ENCODE results near the gene RPL11.
"Not testable (repeated sequence)": the region's sequence is repeated elsewhere in the genome, so short reads cannot be mapped to it uniquely, and the experiment has no call there.

The RPL11 gene

GRCh38 chr1:23646091-23646490 is 45.5 kb upstream of the RPL11 start:
- H4K91ac ChIP-seq (ENCODE audit: low read length): no peak overlapping the region
- H3K23ac ChIP-seq (ENCODE audit: low read length in 2 of 2): no peak overlapping the region
- no peak overlapping the region for H3K27ac ChIP-seq (ENCODE audit: low read length, poor library complexity, severe bottlenecking)
- no peak overlapping the region for H3K18ac ChIP-seq (ENCODE audit: low read depth in 1 of 2, low read length in 2 of 2)
- no peaks in the 10 kb centered on the region for H3K79me1 ChIP-seq (replicated peaks; ENCODE audit: low read length, poor library complexity, severe bottlenecking)
- H2AFZ ChIP-seq (ENCODE audit: low read depth, low read length): no peak overlapping the region
- H3K9me3 ChIP-seq (ENCODE audit: control insufficient read depth, low read length): no peaks in the 10 kb centered on the region
- DNase-seq: no peak
- peaks cover 8 to 46% of the 10 kb centered on the region in 2 experiments for H3K27me3 ChIP-seq (ENCODE audit: control insufficient read depth in 1 of 2, insufficient read depth in 1 of 2, low read length in 2 of 2)
- H3K4me3 ChIP-seq (ENCODE audit: insufficient read depth in 1 of 2, low read depth in 1 of 2, low read length in 2 of 2): no peak overlapping the region
- 92% methylated on average over 3 of the region's 4 CpGs for WGBS
- H3K4ac ChIP-seq (ENCODE audit: low read depth in 1 of 2, low read length in 2 of 2): no peak overlapping the region
- no peaks in the 10 kb centered on the region for H3K36me3 ChIP-seq (ENCODE audit: control insufficient read depth in 1 of 2, insufficient read depth in 2 of 2, low read depth in 1 of 2, low read length in 2 of 2)
- H2AK5ac ChIP-seq (ENCODE audit: low read length, severe bottlenecking): no peak overlapping the region
- no peak overlapping the region for H4K8ac ChIP-seq (ENCODE audit: low read length)
- H3K9ac ChIP-seq (ENCODE audit: low read length): no peak overlapping the region
- H2BK5ac ChIP-seq (ENCODE audit: low read depth, low read length, poor library complexity, severe bottlenecking): no peak overlapping the region
- H3K14ac ChIP-seq (ENCODE audit: low read length in 2 of 2): no peak overlapping the region
- no peak overlapping the region for H2BK120ac ChIP-seq (ENCODE audit: low read depth, low read length)
- H2BK15ac ChIP-seq (ENCODE audit: low read depth, poor library complexity, severe bottlenecking): no peak overlapping the region
- H3K4me2 ChIP-seq (ENCODE audit: low read length, poor library complexity, severe bottlenecking): no peak overlapping the region
- H3K4me1 ChIP-seq (ENCODE audit: control insufficient read depth, insufficient read depth, low read depth, low read length): no peaks in the 10 kb centered on the region
- H2BK12ac ChIP-seq (ENCODE audit: low read length in 2 of 2): no peak overlapping the region

GRCh38 chr1:23646541-23646940 is 45.1 kb upstream of the RPL11 start:
- no peak overlapping the region for H3K14ac ChIP-seq (ENCODE audit: low read length in 2 of 2)
- H3K27me3 ChIP-seq (ENCODE audit: control insufficient read depth in 1 of 2, insufficient read depth in 1 of 2, low read length in 2 of 2): peaks cover 8 to 51% of the 10 kb centered on the region in 2 experiments
- H2AK5ac ChIP-seq (ENCODE audit: low read length, severe bottlenecking): no peak overlapping the region
- H3K4me3 ChIP-seq (ENCODE audit: insufficient read depth in 1 of 2, low read depth in 1 of 2, low read length in 2 of 2): no peak overlapping the region
- H4K91ac ChIP-seq (ENCODE audit: low read length): no peak overlapping the region
- H3K4me1 ChIP-seq (ENCODE audit: control insufficient read depth, insufficient read depth, low read depth, low read length): no peaks in the 10 kb centered on the region
- no peaks in the 10 kb centered on the region for H3K79me1 ChIP-seq (replicated peaks; ENCODE audit: low read length, poor library complexity, severe bottlenecking)
- H3K18ac ChIP-seq (ENCODE audit: low read depth in 1 of 2, low read length in 2 of 2): no peak overlapping the region
- H2BK5ac ChIP-seq (ENCODE audit: low read depth, low read length, poor library complexity, severe bottlenecking): no peak overlapping the region
- H2BK12ac ChIP-seq (ENCODE audit: low read length in 2 of 2): no peak overlapping the region
- H3K27ac ChIP-seq (ENCODE audit: low read length, poor library complexity, severe bottlenecking): no peak overlapping the region
- H2AFZ ChIP-seq (ENCODE audit: low read depth, low read length): no peak overlapping the region
- H3K36me3 ChIP-seq (ENCODE audit: control insufficient read depth in 1 of 2, insufficient read depth in 2 of 2, low read depth in 1 of 2, low read length in 2 of 2): no peaks in the 10 kb centered on the region
- H3K4me2 ChIP-seq (ENCODE audit: low read length, poor library complexity, severe bottlenecking): no peak overlapping the region
- no peak overlapping the region for H3K4ac ChIP-seq (ENCODE audit: low read depth in 1 of 2, low read length in 2 of 2)
- no peaks in the 10 kb centered on the region for H3K9me3 ChIP-seq (ENCODE audit: control insufficient read depth, low read length)
- H2BK120ac ChIP-seq (ENCODE audit: low read depth, low read length): no peak overlapping the region
- DNase-seq: no peak
- H3K9ac ChIP-seq (ENCODE audit: low read length): no peak overlapping the region
- H4K8ac ChIP-seq (ENCODE audit: low read length): no peak overlapping the region
- 80% methylated on average over 6 of the region's 6 CpGs for WGBS
- no peak overlapping the region for H2BK15ac ChIP-seq (ENCODE audit: low read depth, poor library complexity, severe bottlenecking)
- no peak overlapping the region for H3K23ac ChIP-seq (ENCODE audit: low read length in 2 of 2)

GRCh38 chr1:23648576-23648975 is 43.0 kb upstream of the RPL11 start:
- DNase-seq: no peak
- H3K4ac ChIP-seq (ENCODE audit: low read depth in 1 of 2, low read length in 2 of 2): no peak overlapping the region
- H3K18ac ChIP-seq (ENCODE audit: low read depth in 1 of 2, low read length in 2 of 2): no peak overlapping the region
- no peak overlapping the region for H3K4me3 ChIP-seq (ENCODE audit: insufficient read depth in 1 of 2, low read depth in 1 of 2, low read length in 2 of 2)
- no peak overlapping the region for H3K14ac ChIP-seq (ENCODE audit: low read length in 2 of 2)
- no peak overlapping the region for H2BK5ac ChIP-seq (ENCODE audit: low read depth, low read length, poor library complexity, severe bottlenecking)
- no peak overlapping the region for H3K9ac ChIP-seq (ENCODE audit: low read length)
- WGBS: 92% methylated on average over 1 of the region's 6 CpGs
- H2BK120ac ChIP-seq (ENCODE audit: low read depth, low read length): no peak overlapping the region
- H3K36me3 ChIP-seq (ENCODE audit: control insufficient read depth in 1 of 2, insufficient read depth in 2 of 2, low read depth in 1 of 2, low read length in 2 of 2): no peaks in the 10 kb centered on the region
- no peak overlapping the region for H3K27ac ChIP-seq (ENCODE audit: low read length, poor library complexity, severe bottlenecking)
- no peaks in the 10 kb centered on the region for H3K4me1 ChIP-seq (ENCODE audit: control insufficient read depth, insufficient read depth, low read depth, low read length)
- H3K4me2 ChIP-seq (ENCODE audit: low read length, poor library complexity, severe bottlenecking): no peak overlapping the region
- no peak overlapping the region for H2AK5ac ChIP-seq (ENCODE audit: low read length, severe bottlenecking)
- H3K9me3 ChIP-seq (ENCODE audit: control insufficient read depth, low read length): no peaks in the 10 kb centered on the region
- no peak overlapping the region for H4K8ac ChIP-seq (ENCODE audit: low read length)
- H3K23ac ChIP-seq (ENCODE audit: low read length in 2 of 2): no peak overlapping the region
- H2BK15ac ChIP-seq (ENCODE audit: low read depth, poor library complexity, severe bottlenecking): no peak overlapping the region
- H3K27me3 ChIP-seq (ENCODE audit: control insufficient read depth in 1 of 2, insufficient read depth in 1 of 2, low read length in 2 of 2): peaks cover 8 to 55% of the 10 kb centered on the region in 2 experiments
- no peak overlapping the region for H2BK12ac ChIP-seq (ENCODE audit: low read length in 2 of 2)
- H3K79me1 ChIP-seq (replicated peaks; ENCODE audit: low read length, poor library complexity, severe bottlenecking): no peaks in the 10 kb centered on the region
- H4K91ac ChIP-seq (ENCODE audit: low read length): no peak overlapping the region
- no peak overlapping the region for H2AFZ ChIP-seq (ENCODE audit: low read depth, low read length)

DNA sequence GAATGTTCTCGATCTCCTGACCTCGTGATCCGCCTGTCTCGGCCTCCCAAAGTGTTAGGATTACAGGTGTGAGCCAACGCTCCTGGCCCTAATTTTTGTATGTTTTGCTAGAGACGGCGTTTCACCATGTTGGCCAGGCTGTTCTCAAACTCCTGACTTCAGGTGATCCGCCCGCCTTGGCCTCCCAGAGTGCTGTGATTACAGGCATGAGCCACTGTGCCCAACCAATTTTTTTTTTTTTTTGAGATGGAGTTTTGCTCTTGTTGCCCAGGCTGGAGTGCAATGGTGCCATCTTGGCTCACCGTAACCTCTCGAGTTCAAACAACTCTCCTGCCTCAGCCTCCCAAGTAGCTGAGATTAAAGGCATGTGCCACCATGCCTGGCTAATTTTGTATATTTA is 42.4 kb upstream of the RPL11 start:
- not testable (repeated sequence) for H3K4me3 ChIP-seq (ENCODE audit: insufficient read depth in 1 of 2, low read depth in 1 of 2, low read length in 2 of 2); H3K18ac ChIP-seq (ENCODE audit: low read depth in 1 of 2, low read length in 2 of 2); H3K4me1 ChIP-seq (ENCODE audit: control insufficient read depth, insufficient read depth, low read depth, low read length); DNase-seq; H3K9me3 ChIP-seq (ENCODE audit: control insufficient read depth, low read length); H2BK15ac ChIP-seq (ENCODE audit: low read depth, poor library complexity, severe bottlenecking); H3K14ac ChIP-seq (ENCODE audit: low read length in 2 of 2); H2AK5ac ChIP-seq (ENCODE audit: low read length, severe bottlenecking); H3K36me3 ChIP-seq (ENCODE audit: control insufficient read depth in 1 of 2, insufficient read depth in 2 of 2, low read depth in 1 of 2, low read length in 2 of 2); H2BK5ac ChIP-seq (ENCODE audit: low read depth, low read length, poor library complexity, severe bottlenecking); H2BK12ac ChIP-seq (ENCODE audit: low read length in 2 of 2); H3K27ac ChIP-seq (ENCODE audit: low read length, poor library complexity, severe bottlenecking); H3K4me2 ChIP-seq (ENCODE audit: low read length, poor library complexity, severe bottlenecking); H2AFZ ChIP-seq (ENCODE audit: low read depth, low read length); H3K79me1 ChIP-seq (replicated peaks; ENCODE audit: low read length, poor library complexity, severe bottlenecking); H3K23ac ChIP-seq (ENCODE audit: low read length in 2 of 2); H4K91ac ChIP-seq (ENCODE audit: low read length); H3K4ac ChIP-seq (ENCODE audit: low read depth in 1 of 2, low read length in 2 of 2); H3K9ac ChIP-seq (ENCODE audit: low read length); H2BK120ac ChIP-seq (ENCODE audit: low read depth, low read length); H4K8ac ChIP-seq (ENCODE audit: low read length)
- peaks cover 8 to 55% of the 10 kb centered on the region in 2 experiments for H3K27me3 ChIP-seq (ENCODE audit: control insufficient read depth in 1 of 2, insufficient read depth in 1 of 2, low read length in 2 of 2)
- 90% methylated on average over 9 of the region's 11 CpGs for WGBS
